Muscle layer of colon (tissue), 2 donors: ENCODE data around the gene DNASE1L3.

Experiments used
- H3K27ac ChIP-seq: one replicate; pipeline ENCODE4 v1.7.0; 2013; ENCODE audit warnings: low read depth, mild to moderate bottlenecking, low read length, moderate library complexity
- H3K27me3 ChIP-seq, 2 donors: one replicate each; pipeline ENCODE4 v1.7.0; 2013; ENCODE audit warnings: low read length in 2 of 2, mild to moderate bottlenecking in 2 of 2; ENCODE audit not compliant: insufficient read depth in 2 of 2, control insufficient read depth in 1 of 2
- H3K36me3 ChIP-seq: one replicate; pipeline ENCODE4 v1.7.0; 2013; ENCODE audit warnings: mild to moderate bottlenecking, low read length; ENCODE audit not compliant: insufficient read depth
- H3K4me1 ChIP-seq: one replicate; pipeline ENCODE4 v1.7.0; 2013; ENCODE audit warnings: mild to moderate bottlenecking, low read length; ENCODE audit not compliant: insufficient read depth
- H3K4me3 ChIP-seq, 2 donors: one replicate each; pipeline ENCODE4 v1.7.0; 2013; ENCODE audit warnings: low read length in 2 of 2, low read depth in 1 of 2, mild to moderate bottlenecking in 1 of 2, moderate library complexity in 1 of 2
- H3K9ac ChIP-seq: one replicate; pipeline ENCODE4 v1.7.0; 2013; ENCODE audit warnings: low read length
- H3K9me3 ChIP-seq: one replicate; pipeline ENCODE4 v1.7.0; 2013; ENCODE audit warnings: mild to moderate bottlenecking, low read length
- donor health status: abdominal sarcoma.
- donor health status: Adenocarcinoma of cecum.

DNASE1L3 gene

GRCh38 chr3:58183891-58184290 lies 26.9 kb downstream of the DNASE1L3 start:
- Histone ChIP-seq H3K9ac (no peak overlapping the region), H3K27ac (no peak overlapping the region), H3K4me1 (no peaks in the 10 kb centered on the region), H3K36me3 (no peaks in the 10 kb centered on the region), H3K4me3 (no peak overlapping the region), H3K27me3 (no peaks in the 10 kb centered on the region), H3K9me3 (no peaks in the 10 kb centered on the region)

- Histone ChIP-seq H3K36me3 (no peaks in the 10 kb centered on the region), H3K9ac (no peak overlapping the region), H3K27ac (no peak overlapping the region), H3K4me3 (no peak overlapping the region), H3K9me3 (no peaks in the 10 kb centered on the region), H3K4me1 (peaks cover 5% of the 10 kb centered on the region), H3K27me3 (no peaks in the 10 kb centered on the region)
Observed at GRCh38 chr3:58183221-58183620, 27.6 kb downstream of the DNASE1L3 start.

GRCh38 chr3:58180940-58181587 lies 29.7 kb downstream of the DNASE1L3 start:
- no peak overlapping the region for H3K9ac ChIP-seq
- no peaks in the 10 kb centered on the region for H3K36me3 ChIP-seq
- H3K9me3 ChIP-seq = no peaks in the 10 kb centered on the region
- H3K4me3 ChIP-seq = no peak overlapping the region
- peaks cover 19% of the 10 kb centered on the region for H3K4me1 ChIP-seq
- no peaks in the 10 kb centered on the region for H3K27me3 ChIP-seq
- H3K27ac ChIP-seq = no peak overlapping the region

- no peaks in the 10 kb centered on the region for H3K9me3 ChIP-seq
- H3K36me3 ChIP-seq = no peaks in the 10 kb centered on the region
- no peaks in the 10 kb centered on the region for H3K27me3 ChIP-seq
- H3K9ac ChIP-seq = no peak overlapping the region
- H3K4me1 ChIP-seq = peaks cover 27% of the 10 kb centered on the region
- no peak overlapping the region for H3K27ac ChIP-seq
- H3K4me3 ChIP-seq = no peak overlapping the region
Observed at GRCh38 chr3:58180099-58180880, 30.5 kb downstream of the DNASE1L3 start.

- peaks cover 35% of the 10 kb centered on the region for H3K4me1 ChIP-seq
- no peak overlapping the region for H3K4me3 ChIP-seq
- no peak overlapping the region for H3K27ac ChIP-seq
- H3K9ac ChIP-seq = no peak overlapping the region
- no peaks in the 10 kb centered on the region for H3K36me3 ChIP-seq
- H3K9me3 ChIP-seq = no peaks in the 10 kb centered on the region
- H3K27me3 ChIP-seq = no peaks in the 10 kb centered on the region
Observed at GRCh38 chr3:58179235-58180098, 31.3 kb downstream of the DNASE1L3 start.

- H3K36me3 ChIP-seq = no peaks in the 10 kb centered on the region
- peaks cover 42% of the 10 kb centered on the region for H3K4me1 ChIP-seq
- no peaks in the 10 kb centered on the region for H3K27me3 ChIP-seq
- H3K9ac ChIP-seq = no peak overlapping the region
- H3K4me3 ChIP-seq = peak overlapping the region in 1 of 2 donors; percentile 66
- no peaks in the 10 kb centered on the region for H3K9me3 ChIP-seq
- no peak overlapping the region for H3K27ac ChIP-seq
Observed at GRCh38 chr3:58178528-58179234, 32.1 kb downstream of the DNASE1L3 start.

- no peaks in the 10 kb centered on the region for H3K36me3 ChIP-seq
- peaks cover 42% of the 10 kb centered on the region for H3K4me1 ChIP-seq
- no peak overlapping the region for H3K9ac ChIP-seq
- no peaks in the 10 kb centered on the region for H3K9me3 ChIP-seq
- H3K27me3 ChIP-seq = no peaks in the 10 kb centered on the region
- peak overlapping the region; percentile 39 to 66 for H3K4me3 ChIP-seq
- H3K27ac ChIP-seq = peak overlapping the region; percentile 41
Observed at GRCh38 chr3:58177747-58178527, 32.8 kb downstream of the DNASE1L3 start.

- Histone ChIP-seq H3K27me3 (no peaks in the 10 kb centered on the region), H3K4me1 (peaks cover 42% of the 10 kb centered on the region), H3K27ac (no peak overlapping the region), H3K36me3 (no peaks in the 10 kb centered on the region), H3K4me3 (no peak overlapping the region), H3K9me3 (no peaks in the 10 kb centered on the region), H3K9ac (no peak overlapping the region)
Observed at GRCh38 chr3:58176827-58177489, 33.8 kb downstream of the DNASE1L3 start.

- Histone ChIP-seq H3K27me3 (no peaks in the 10 kb centered on the region), H3K4me1 (peaks cover 47% of the 10 kb centered on the region), H3K4me3 (no peak overlapping the region), H3K9me3 (no peaks in the 10 kb centered on the region), H3K9ac (no peak overlapping the region), H3K27ac (peak overlapping the region; percentile 43), H3K36me3 (peaks cover 7% of the 10 kb centered on the region)
Observed at GRCh38 chr3:58176185-58176530, 34.6 kb downstream of the DNASE1L3 start.

GRCh38 chr3:58175437-58176184 lies 35.2 kb downstream of the DNASE1L3 start:
- Histone ChIP-seq H3K36me3 (peaks cover 12% of the 10 kb centered on the region), H3K4me1 (peaks cover 47% of the 10 kb centered on the region), H3K4me3 (no peak overlapping the region)

More at GRCh38 chr3:58175437-58176184, 35.2 kb downstream of the DNASE1L3 start:
- Histone ChIP-seq H3K9ac (no peak overlapping the region), H3K27ac (peak overlapping the region; percentile 62), H3K27me3 (no peaks in the 10 kb centered on the region), H3K9me3 (no peaks in the 10 kb centered on the region)
